GM19023 (cell line): ENCODE measurements around the gene NIPBL.
"Not testable (repeated sequence)": the region's sequence is repeated elsewhere in the genome, so short reads cannot be mapped to it uniquely, and the experiment has no call there.

Source experiments
- ATAC-seq: cut with Tn5 transposase; IDR thresholded peaks from one replicate; pipeline ENCODE4 v1.9.1; 2021; ENCODE audit warnings: mild to moderate bottlenecking, moderate library complexity; ENCODE audit not compliant: unreplicated experiment

Gene NIPBL

GRCh38 chr5:37086026-37086425 is 209.5 kb downstream of the NIPBL start:
- ATAC-seq, result not testable (repeated sequence)

DNA sequence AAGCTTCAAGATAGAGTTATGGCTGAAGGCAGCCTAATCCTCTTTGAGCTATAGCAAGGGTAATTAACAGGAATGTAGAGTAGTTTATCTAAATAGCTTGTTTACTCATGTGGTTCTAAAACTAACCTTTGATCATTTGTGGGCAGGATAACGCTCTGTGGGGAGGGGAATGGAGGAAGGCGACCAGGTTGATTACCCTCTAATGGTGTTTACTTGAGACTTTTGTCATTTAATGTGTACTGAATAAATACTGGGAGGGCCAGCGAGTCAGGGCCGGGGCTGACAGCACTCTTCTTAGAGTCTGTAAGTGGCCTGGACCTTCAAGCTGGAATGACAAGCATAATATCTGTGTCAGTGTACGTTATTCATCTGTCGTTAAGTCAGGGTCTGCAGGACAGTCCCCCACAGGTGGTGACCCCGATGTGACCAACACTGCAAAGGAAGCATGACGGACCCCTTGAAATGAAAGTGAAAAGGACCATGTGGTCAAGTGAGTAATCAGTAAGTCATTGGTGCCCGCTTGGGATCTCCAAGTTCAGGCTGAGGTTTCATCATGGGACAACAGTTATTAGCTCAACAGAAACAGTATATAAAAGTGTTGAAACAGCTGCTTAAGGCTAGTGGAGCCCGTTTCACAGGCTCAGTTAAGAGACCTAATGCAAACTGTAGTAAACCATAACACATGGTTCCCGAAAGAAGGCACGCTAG is 210.1 kb downstream of the NIPBL start:
- ATAC-seq, result no peak

DNA sequence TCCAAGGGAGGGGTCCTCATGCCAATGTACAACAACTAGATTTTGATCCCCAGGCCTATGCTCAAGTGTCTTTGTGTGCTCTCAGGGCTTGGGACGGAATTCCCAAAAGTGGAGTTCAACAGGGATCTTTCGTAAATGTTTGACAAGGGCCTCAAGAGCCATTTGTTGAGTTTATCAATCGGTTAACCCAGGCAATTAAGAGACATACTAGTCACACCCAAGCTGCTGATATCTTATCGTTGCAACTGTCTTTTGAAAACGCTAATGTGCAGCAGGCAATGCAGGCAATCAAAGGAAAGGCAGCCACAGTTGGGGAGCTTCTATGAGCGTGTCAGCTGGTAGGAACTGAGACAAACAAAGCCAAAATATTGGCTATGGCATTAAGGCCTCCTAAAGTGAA is 211.4 kb downstream of the NIPBL start:
- ATAC-seq, result no peak

DNA sequence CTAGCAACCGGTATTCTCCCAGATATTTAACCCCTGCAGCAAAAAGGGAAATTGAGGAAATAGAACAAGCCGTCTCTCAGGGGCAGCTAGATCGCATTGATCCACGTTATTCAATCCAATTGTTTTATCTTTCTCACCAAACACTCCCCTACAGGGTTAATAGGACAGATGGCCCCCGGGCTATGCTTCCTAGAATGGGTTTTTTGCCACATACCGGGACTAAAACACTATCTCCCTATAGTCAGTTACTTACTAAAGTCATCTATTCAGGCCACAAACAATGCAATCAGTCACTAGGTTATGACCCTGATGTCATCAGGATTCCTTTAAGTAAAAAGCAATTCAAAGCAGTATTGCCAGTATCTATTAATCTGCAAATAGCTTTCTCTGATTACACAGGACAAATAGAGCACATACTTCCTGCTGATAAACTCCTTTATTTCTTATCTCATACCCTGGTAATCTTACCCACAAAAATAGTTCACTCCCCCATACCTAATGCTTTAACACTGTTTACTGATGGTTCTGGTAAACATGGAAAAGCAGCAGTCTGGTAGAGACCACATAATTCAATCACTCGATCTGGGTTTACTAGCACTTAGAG is 213.7 kb downstream of the NIPBL start:
- ATAC-seq, result no peak

- no peak for ATAC-seq
Observed at GRCh38 chr5:37090781-37091180, 214.2 kb downstream of the NIPBL start.

DNA sequence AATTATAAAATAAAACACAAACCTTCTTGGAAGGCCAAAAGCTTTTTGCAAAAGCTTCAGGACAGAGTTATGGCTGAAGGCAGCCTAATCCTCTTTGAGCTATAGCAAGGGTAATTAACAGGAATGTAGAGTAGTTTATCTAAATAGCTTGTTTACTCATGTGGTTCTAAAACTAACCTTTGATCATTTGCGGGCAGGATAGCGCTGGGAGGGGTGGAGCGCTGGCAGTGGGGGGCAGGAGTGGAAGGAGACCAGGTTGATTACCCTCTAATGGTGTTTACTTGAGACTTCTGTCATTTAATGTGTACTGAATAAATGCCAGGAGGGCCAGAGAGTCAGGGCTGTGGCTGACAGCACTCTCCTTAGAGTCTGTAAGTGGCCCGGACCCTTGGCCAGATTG is 217.2 kb downstream of the NIPBL start:
- ATAC-seq, result not testable (repeated sequence)

GRCh38 chr5:37099267-37099666 is 222.7 kb downstream of the NIPBL start:
- not testable (repeated sequence) for ATAC-seq

DNA sequence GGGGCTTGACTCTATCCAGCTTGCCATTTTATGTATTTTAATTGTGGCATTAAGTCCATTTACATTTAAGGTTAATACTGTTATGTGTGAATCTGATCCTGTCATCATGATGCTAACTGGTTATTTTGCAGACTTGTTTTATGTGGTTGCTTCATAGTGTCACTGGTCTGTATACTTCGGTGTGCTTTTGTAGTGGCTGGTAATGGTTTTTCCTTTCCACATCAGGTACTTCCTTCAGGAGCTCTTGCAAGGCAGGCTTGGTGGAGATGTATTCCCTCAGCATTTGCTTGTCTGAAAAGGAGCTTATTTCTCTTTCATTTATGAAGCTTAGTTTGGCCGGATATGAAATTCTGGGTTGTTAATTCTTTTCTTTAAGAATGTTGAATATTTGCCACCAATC is 226.7 kb downstream of the NIPBL start:
- no peak for ATAC-seq

DNA sequence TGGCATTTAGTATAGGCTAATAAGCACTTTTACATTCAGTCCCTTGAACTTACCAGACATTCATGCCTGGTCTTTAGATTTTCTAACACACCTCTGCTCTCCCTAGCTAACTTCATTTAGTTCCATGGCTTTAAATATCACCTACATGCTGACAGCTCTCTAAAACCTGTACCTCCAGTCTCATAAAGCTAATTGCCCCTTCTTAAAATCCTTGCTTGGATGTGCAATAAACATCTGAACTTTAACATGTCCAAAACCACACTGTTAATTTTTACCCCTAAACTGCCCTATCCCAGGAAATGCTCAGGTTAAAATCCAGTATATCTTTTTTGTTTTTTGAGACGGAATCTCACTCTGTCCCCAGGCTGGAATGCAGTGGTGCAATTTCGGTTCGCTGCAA is 232.8 kb downstream of the NIPBL start:
- no peak for ATAC-seq

GRCh38 chr5:37110135-37110534 is 233.6 kb downstream of the NIPBL start:
- no peak for ATAC-seq

- ATAC-seq, result peak; percentile 86
Observed at GRCh38 chr5:37111426-37112382, 235.1 kb downstream of the NIPBL start.

- peak; percentile 27 for ATAC-seq
Observed at GRCh38 chr5:37112383-37112991, 235.9 kb downstream of the NIPBL start.
